IPS-20b (cell line): ENCODE data around the gene DYRK2.
A peak's percentile ranks its signal among the peaks of the same experiment; 100 is the strongest.

Source experiments
- H3K27ac ChIP-seq: one replicate; pipeline ENCODE4 v1.5.1; 2013; ENCODE audit warnings: low read length
- H3K27me3 ChIP-seq: 2 replicates; pipeline ENCODE4 v1.6.1; 2013; ENCODE audit warnings: mild to moderate bottlenecking, low read length, inconsistent platforms; ENCODE audit not compliant: insufficient read depth
- H3K36me3 ChIP-seq: 2 replicates; pipeline ENCODE4 v1.6.1; 2013; ENCODE audit warnings: low read depth, mild to moderate bottlenecking, inconsistent platforms, low read length, moderate library complexity; ENCODE audit not compliant: insufficient read depth
- H3K4me1 ChIP-seq: 2 replicates; pipeline ENCODE4 v1.6.1; 2013; ENCODE audit warnings: mild to moderate bottlenecking, control low read depth, inconsistent platforms, low read length, moderate library complexity; ENCODE audit not compliant: insufficient read depth
- H3K4me3 ChIP-seq: 2 replicates; pipeline ENCODE4 v1.5.1; 2013; ENCODE audit warnings: mild to moderate bottlenecking, low read length, inconsistent platforms
- H3K9ac ChIP-seq: 2 replicates; pipeline ENCODE4 v1.6.1; 2013; ENCODE audit warnings: low read depth, mild to moderate bottlenecking, inconsistent platforms, low read length, moderate library complexity
- H3K9me3 ChIP-seq: 2 replicates; pipeline ENCODE4 v1.6.1; 2013; ENCODE audit warnings: mild to moderate bottlenecking, low read depth, low read length, inconsistent platforms; ENCODE audit not compliant: insufficient read depth

DYRK2 gene

GRCh38 chr12:67648521-67649260 lies at the start of gene DYRK2:
TSS of gene DYRK2 (plus strand) at chr12:67648745. CDS start at chr12:67649134, 389 bp downstream.
- H3K9ac ChIP-seq, result peak within 1 kb of the TSS; percentile 87; the same call in 1 of the 2 replicates
- H3K36me3 ChIP-seq, result peaks cover 5% of the 10 kb centered on the region; the same call in 1 of the 2 replicates
- H3K27me3 ChIP-seq, result no peaks in the 10 kb centered on the region
- H3K4me1 ChIP-seq, result peaks cover 14% of the 10 kb centered on the region; the same call in 1 of the 2 replicates
- no peaks in the 10 kb centered on the region for H3K9me3 ChIP-seq
- H3K4me3 ChIP-seq, result peak within 1 kb of the TSS; percentile 93
- peak within 1 kb of the TSS; percentile 10 for H3K27ac ChIP-seq

- Histone ChIP-seq H3K9me3 (no peaks in the 10 kb centered on the region), H3K36me3 (no peaks in the 10 kb centered on the region)
Measured at GRCh38 chr12:67599691-67600090, 48.9 kb upstream of the DYRK2 start.

GRCh38 chr12:67601126-67601525 lies 47.4 kb upstream of the DYRK2 start:
- Histone ChIP-seq H3K9ac (no peak overlapping the region), H3K27me3 (no peaks in the 10 kb centered on the region), H3K4me1 (no peaks in the 10 kb centered on the region; the same call in 1 of the 2 replicates), H3K27ac (no peak overlapping the region), H3K4me3 (no peak overlapping the region), H3K9me3 (no peaks in the 10 kb centered on the region), H3K36me3 (no peaks in the 10 kb centered on the region)

More at GRCh38 chr12:67599691-67600090, 48.9 kb upstream of the DYRK2 start:
- no peaks in the 10 kb centered on the region; the same call in 1 of the 2 replicates for H3K4me1 ChIP-seq
- no peaks in the 10 kb centered on the region for H3K27me3 ChIP-seq
- H3K4me3 ChIP-seq, result no peak overlapping the region
- no peak overlapping the region for H3K9ac ChIP-seq
- no peak overlapping the region for H3K27ac ChIP-seq

GRCh38 chr12:67609226-67609870 lies 39.2 kb upstream of the DYRK2 start:
- H3K4me3 ChIP-seq, result no peak overlapping the region

GRCh38 chr12:67613040-67613439 lies 35.5 kb upstream of the DYRK2 start:
- Histone ChIP-seq H3K9ac (no peak overlapping the region), H3K9me3 (peaks cover 11% of the 10 kb centered on the region; the same call in 1 of the 2 replicates), H3K4me1 (0 out of 2 replicates have a peak, but pooled peaks cover 5% of the 10 kb centered on the region), H3K27me3 (no peaks in the 10 kb centered on the region), H3K27ac (no peak overlapping the region), H3K36me3 (no peaks in the 10 kb centered on the region), H3K4me3 (no peak overlapping the region)

More at GRCh38 chr12:67609226-67609870, 39.2 kb upstream of the DYRK2 start:
- H3K36me3 ChIP-seq, result no peaks in the 10 kb centered on the region
- H3K27me3 ChIP-seq, result no peaks in the 10 kb centered on the region
- H3K9ac ChIP-seq, result no peak overlapping the region
- H3K9me3 ChIP-seq, result peaks cover 11% of the 10 kb centered on the region; the same call in 1 of the 2 replicates
- H3K4me1 ChIP-seq, result no peaks in the 10 kb centered on the region
- no peak overlapping the region for H3K27ac ChIP-seq

- 0 out of 2 replicates have a peak, but pooled peaks cover 5% of the 10 kb centered on the region for H3K4me1 ChIP-seq
- H3K27me3 ChIP-seq, result no peaks in the 10 kb centered on the region
- H3K4me3 ChIP-seq, result no peak overlapping the region
- no peak overlapping the region for H3K27ac ChIP-seq
- no peak overlapping the region for H3K9ac ChIP-seq
- H3K9me3 ChIP-seq, result peaks cover 6% of the 10 kb centered on the region; the same call in 1 of the 2 replicates
- H3K36me3 ChIP-seq, result no peaks in the 10 kb centered on the region
Measured at GRCh38 chr12:67617629-67618028, 30.9 kb upstream of the DYRK2 start.

- H3K27ac ChIP-seq, result no peak overlapping the region
- H3K9me3 ChIP-seq, result no peaks in the 10 kb centered on the region
- no peaks in the 10 kb centered on the region for H3K36me3 ChIP-seq
- 0 out of 2 replicates have a peak, but pooled peaks cover 5% of the 10 kb centered on the region for H3K4me1 ChIP-seq
- no peak overlapping the region for H3K4me3 ChIP-seq
- H3K27me3 ChIP-seq, result no peaks in the 10 kb centered on the region
- no peak overlapping the region for H3K9ac ChIP-seq
Measured at GRCh38 chr12:67618303-67618702, 30.2 kb upstream of the DYRK2 start.

GRCh38 chr12:67621112-67621511 lies 27.4 kb upstream of the DYRK2 start:
- Histone ChIP-seq H3K9ac (no peak overlapping the region), H3K27me3 (no peaks in the 10 kb centered on the region), H3K36me3 (no peaks in the 10 kb centered on the region), H3K4me3 (no peak overlapping the region), H3K27ac (no peak overlapping the region), H3K9me3 (no peaks in the 10 kb centered on the region), H3K4me1 (0 out of 2 replicates have a peak, but pooled peaks cover 5% of the 10 kb centered on the region)

- H3K36me3 ChIP-seq, result no peaks in the 10 kb centered on the region
- no peaks in the 10 kb centered on the region for H3K27me3 ChIP-seq
- no peak overlapping the region for H3K9ac ChIP-seq
- 0 out of 2 replicates have a peak, but pooled peaks cover 5% of the 10 kb centered on the region for H3K4me1 ChIP-seq
- no peaks in the 10 kb centered on the region for H3K9me3 ChIP-seq
- H3K27ac ChIP-seq, result no peak overlapping the region
- no peak overlapping the region for H3K4me3 ChIP-seq
Measured at GRCh38 chr12:67621926-67622325, 26.6 kb upstream of the DYRK2 start.

- Histone ChIP-seq H3K9me3 (no peaks in the 10 kb centered on the region), H3K27ac (no peak overlapping the region), H3K4me3 (no peak overlapping the region), H3K27me3 (no peaks in the 10 kb centered on the region), H3K9ac (no peak overlapping the region), H3K36me3 (no peaks in the 10 kb centered on the region), H3K4me1 (no peaks in the 10 kb centered on the region)
Measured at GRCh38 chr12:67623259-67623658, 25.3 kb upstream of the DYRK2 start.

GRCh38 chr12:67624355-67624754 lies 24.2 kb upstream of the DYRK2 start:
- Histone ChIP-seq H3K9me3 (no peaks in the 10 kb centered on the region), H3K9ac (no peak overlapping the region), H3K4me3 (no peak overlapping the region), H3K36me3 (no peaks in the 10 kb centered on the region), H3K4me1 (no peaks in the 10 kb centered on the region), H3K27me3 (no peaks in the 10 kb centered on the region), H3K27ac (no peak overlapping the region)
